GM18526 (cell line): ENCODE data around the gene KLHL2.

ENCODE experiments used
- POLR2A ChIP-seq: IDR thresholded peaks from 3 replicates; pipeline ENCODE4 v1.6.1; 2011; ENCODE audit not compliant: insufficient read length; ENCODE audit errors: extremely low read depth

KLHL2 gene

GRCh38 chr4:165324918-165325304 is 117.5 kb downstream of the KLHL2 start:
- TF ChIP-seq POLR2A: no peak

GRCh38 chr4:165325732-165326512 is 118.6 kb downstream of the KLHL2 start:
- no peak for TF ChIP-seq POLR2A

DNA sequence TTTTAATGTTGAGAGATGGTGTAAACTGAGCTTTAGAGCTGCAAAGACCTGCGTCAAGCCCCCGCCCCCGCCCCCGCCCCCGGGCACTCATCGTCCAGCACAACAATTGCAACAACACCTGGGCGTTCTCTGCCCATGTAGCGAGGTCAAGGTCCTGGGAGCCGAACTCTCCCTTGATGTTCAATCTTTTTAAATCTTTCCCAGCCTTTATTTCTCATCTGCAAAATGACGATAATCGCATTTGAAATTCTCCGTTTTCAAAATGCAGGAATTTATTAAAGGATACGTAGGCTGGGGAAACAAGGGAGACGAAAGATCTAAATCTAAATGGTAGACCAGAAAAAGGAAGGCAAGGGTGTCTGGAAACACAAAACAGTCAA is 119.5 kb downstream of the KLHL2 start:
- TF ChIP-seq POLR2A: no peak

- TF ChIP-seq POLR2A: peak; percentile 82
Observed at GRCh38 chr4:165327211-165328100, 120.1 kb downstream of the KLHL2 start, which contains the start of gene MSMO1. Gene MSMO1 (plus strand): TSS chr4:165327669. CDS start chr4:165333371, 5,702 bp downstream.

DNA sequence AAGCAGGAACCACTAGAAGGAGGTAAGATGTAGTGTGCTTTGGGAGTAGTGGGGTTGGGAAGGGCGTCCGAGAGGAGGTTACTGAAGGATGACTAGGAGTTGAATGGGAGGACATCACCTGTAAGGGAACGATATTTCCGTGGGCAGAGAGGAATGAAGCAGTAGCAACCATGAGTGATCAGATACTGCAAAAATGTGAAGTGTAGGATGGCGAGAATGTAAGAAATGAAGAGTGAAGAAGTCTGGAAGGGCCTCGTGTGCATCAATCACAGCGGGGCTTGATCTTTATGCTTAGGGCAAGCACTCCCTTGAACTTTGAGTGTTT is 120.7 kb downstream of the KLHL2 start:
- TF ChIP-seq POLR2A: no peak

DNA sequence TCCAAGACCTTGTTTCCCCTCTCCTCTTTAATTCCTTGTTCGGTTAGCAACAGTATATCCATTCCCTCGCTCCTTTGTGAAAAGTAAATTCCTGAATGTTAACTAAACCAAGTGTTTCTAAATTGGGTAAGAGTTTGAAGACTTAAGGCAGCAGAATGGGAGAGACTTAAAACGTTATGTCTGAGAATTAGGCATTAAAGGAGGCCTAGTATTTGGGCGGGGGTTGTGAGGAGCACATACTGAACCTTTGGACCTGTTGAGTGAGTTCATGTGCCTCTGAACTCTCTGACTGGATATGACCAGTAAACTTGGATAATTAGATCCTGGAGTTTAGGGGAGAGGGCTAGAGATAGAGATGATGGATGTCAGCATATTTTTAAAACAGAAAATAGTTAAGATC is 121.3 kb downstream of the KLHL2 start:
- TF ChIP-seq POLR2A: no peak

DNA sequence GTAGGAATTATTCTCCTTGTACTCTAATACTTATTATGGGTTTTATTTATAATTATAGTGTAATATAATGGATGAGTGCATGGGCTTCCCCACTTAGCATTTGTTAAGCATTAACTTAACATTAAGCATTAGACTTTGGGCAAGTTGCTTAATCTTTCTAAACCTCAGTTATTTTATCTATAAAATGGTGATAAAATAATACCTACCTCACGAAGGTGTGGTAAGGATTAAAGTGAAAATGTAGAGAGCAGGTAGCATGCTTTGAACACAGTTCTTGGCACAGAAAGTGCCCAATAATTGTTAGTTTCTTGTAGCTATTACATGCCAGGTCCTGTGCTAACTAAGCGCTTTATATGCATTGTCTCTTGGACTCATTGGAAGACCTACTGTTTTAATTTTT is 122.7 kb downstream of the KLHL2 start:
- no peak for TF ChIP-seq POLR2A

DNA sequence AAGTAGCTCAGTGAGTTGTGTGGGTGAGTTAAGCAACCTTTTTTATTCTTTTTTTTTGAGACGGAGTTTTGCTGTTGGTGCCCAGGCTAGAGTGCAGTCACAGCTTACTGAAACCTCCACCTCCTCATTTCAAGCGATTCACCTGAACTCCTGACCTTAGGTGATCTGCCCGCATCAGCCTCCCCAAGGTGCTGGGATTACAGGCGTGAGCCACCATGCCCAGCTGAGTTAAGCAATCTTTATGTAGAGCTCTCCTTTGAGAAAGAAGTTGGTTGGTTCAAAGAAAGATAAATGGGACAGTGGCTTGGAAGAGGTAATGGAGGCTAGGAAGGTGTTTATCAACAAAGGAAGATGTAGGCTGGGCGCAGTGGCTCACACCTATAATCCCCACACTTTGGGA is 123.3 kb downstream of the KLHL2 start:
- TF ChIP-seq POLR2A: no peak

GRCh38 chr4:165331359-165331758 is 124.0 kb downstream of the KLHL2 start:
- TF ChIP-seq POLR2A: no peak

DNA sequence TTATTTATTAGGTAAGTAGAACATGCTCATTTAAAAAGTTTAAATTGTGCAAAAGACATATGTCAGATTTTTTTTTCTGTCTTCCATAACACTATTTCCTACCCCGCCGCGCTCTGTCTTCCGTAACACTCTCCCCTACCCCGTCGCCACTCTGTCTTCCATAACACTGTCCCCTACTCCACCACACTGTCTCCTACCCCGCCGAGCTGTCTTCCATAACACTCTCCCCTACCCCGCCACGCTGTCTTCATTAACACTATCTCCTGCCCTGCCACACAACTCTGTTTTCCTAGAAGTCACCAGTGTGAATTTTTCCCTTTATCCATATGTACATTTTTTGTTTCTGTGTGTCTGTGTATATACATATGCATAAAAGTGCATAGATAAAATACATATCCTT is 124.5 kb downstream of the KLHL2 start:
- no peak for TF ChIP-seq POLR2A

- TF ChIP-seq POLR2A: no peak
Observed at GRCh38 chr4:165332502-165332901, 125.1 kb downstream of the KLHL2 start.

- TF ChIP-seq POLR2A: no peak
Observed at GRCh38 chr4:165335163-165335703, 127.9 kb downstream of the KLHL2 start.

DNA sequence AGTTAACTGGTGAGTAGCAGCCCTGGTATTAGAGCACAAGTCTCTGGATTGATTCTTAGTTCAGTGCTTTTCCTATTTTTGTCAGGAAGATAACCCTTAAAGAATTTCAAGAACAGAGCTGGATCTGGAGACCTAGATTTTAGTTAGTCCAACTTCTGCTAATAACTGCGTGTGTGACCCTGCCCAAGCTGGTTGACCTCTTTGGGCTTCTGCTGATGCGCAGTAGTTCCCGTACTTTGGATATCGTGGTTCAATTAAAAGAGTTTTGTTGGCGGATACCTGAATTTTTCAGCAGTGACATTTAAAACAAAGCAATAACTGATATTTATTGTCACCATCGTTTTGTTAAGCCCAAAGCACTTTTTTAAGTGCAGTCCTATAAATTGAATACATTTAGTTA is 129.4 kb downstream of the KLHL2 start:
- TF ChIP-seq POLR2A: no peak

GRCh38 chr4:165343353-165344191 is 136.2 kb downstream of the KLHL2 start:
- no peak for TF ChIP-seq POLR2A
